HCT116 (cell line): Measurements from ENCODE around the gene GNG13. TPM values are rescaled to one million over a fixed set of nuclear protein-coding genes. Genes with fewer than 3 reads are reported as not detected.
"Not testable (repeated sequence)": the region's sequence is repeated elsewhere in the genome, so short reads cannot be mapped to it uniquely, and the experiment has no call there.

Source experiments
- ATAC-seq: fragments of 200-7000 bp; cut with Tn5 transposase; 2 replicates; pipeline ENCODE4 v1.9.1; 2020; ENCODE audit warnings: mild to moderate bottlenecking, moderate library complexity
- BruUV-seq: library from RNA; stranded (reverse); fragments of 400-500 nt; replicated peaks from 2 replicates; lab custom pipeline; 2021; lab: Mats Ljungman, UMichigan
- CTCF ChIA-PET: fragments of 300-600 bp; sonication (Branson Sonifier 250); formaldehyde crosslinking; loops from one replicate; lab custom pipeline; 2021; ENCODE audit warnings: antibody characterized with exemption; lab: Charles Lee
- POLR2A ChIA-PET: fragments of 300-600, 350-600 bp; sonication (Branson Sonifier 250); formaldehyde crosslinking; loops from one replicate; lab custom pipeline; 2021; ENCODE audit warnings: antibody characterized with exemption; lab: Charles Lee
- RAD21 ChIA-PET, 2 experiments: fragments of 300-600 bp; sonication (Branson Sonifier 250); formaldehyde crosslinking; loops; one replicate each; lab custom pipeline; 2023; ENCODE audit warnings: low total read pairs in 2 of 2; ENCODE audit not compliant: uncharacterized antibody in 2 of 2, unreplicated experiment in 2 of 2, low non-redundant PET in 1 of 2; lab: Charles Lee
- DNase-seq: peaks from one replicate; pipeline ENCODE4 v3.0.0-alpha.2; 2010; ENCODE audit warnings: low read depth, low spot score
- H2AFZ ChIP-seq: fragments of 200-600 bp; shearing (Covaris generic), sonication (generic); 2 replicates; pipeline ENCODE4 v1.6.1; 2017; ENCODE audit warnings: low read depth, mixed run types, mixed read lengths, antibody characterized with exemption, low read length; ENCODE audit not compliant: poor library complexity, severe bottlenecking
- H3K27ac ChIP-seq: 2 replicates; pipeline ENCODE4 v1.5.1; 2012; ENCODE audit warnings: low read depth, low read length
- H3K27me3 ChIP-seq: fragments of 200-600 bp; sonication (generic); 2 replicates; pipeline ENCODE4 v1.6.1; 2016; ENCODE audit warnings: mixed run types, low read length, mixed read lengths; ENCODE audit not compliant: insufficient read depth
- H3K36me3 ChIP-seq, 2 experiments: fragments of 200-500 bp in 1 of 2; fragments of 200-600 bp in 1 of 2; sonication (Bioruptor generic) in 1 of 2; sonication (generic) in 1 of 2; 2 replicates each; pipeline versions ENCODE4 v1.5.1 to v1.6.1; 2014 to 2016; ENCODE audit warnings: low read length in 2 of 2, inconsistent platforms in 1 of 2, mixed read lengths in 1 of 2, mixed run types in 1 of 2; ENCODE audit not compliant: insufficient read depth in 2 of 2, control insufficient read depth in 1 of 2
- H3K4me1 ChIP-seq, 2 experiments: fragments of 200-600 bp in 1 of 2; sonication (generic) in 1 of 2; 2 replicates each; pipeline versions ENCODE4 v1.5.1 to v1.6.1; 2012 to 2017; ENCODE audit warnings: low read length in 2 of 2, inconsistent platforms in 1 of 2, mild to moderate bottlenecking in 1 of 2, mixed read lengths in 1 of 2, mixed run types in 1 of 2, moderate library complexity in 1 of 2; ENCODE audit not compliant: insufficient read depth in 2 of 2, control insufficient read depth in 1 of 2
- H3K4me2 ChIP-seq: fragments of 200-600 bp; sonication (generic); 2 replicates; pipeline ENCODE4 v1.6.1; 2017; ENCODE audit warnings: mixed run types, low read length, mixed read lengths
- H3K4me3 ChIP-seq, 2 experiments: fragments of 200-600 bp in 1 of 2; sonication (generic) in 1 of 2; replicated peaks in 1 of 2; 2 replicates each; pipeline ENCODE4 v1.5.1; 2011 to 2016; ENCODE audit warnings: low read length in 2 of 2, control low read depth in 1 of 2, low read depth in 1 of 2, mild to moderate bottlenecking in 1 of 2, mixed read lengths in 1 of 2, mixed run types in 1 of 2
- H3K79me2 ChIP-seq: fragments of 200-600 bp; sonication (generic); 2 replicates; pipeline ENCODE4 v1.6.1; 2017; ENCODE audit warnings: mild to moderate bottlenecking, mixed run types, low read length, moderate library complexity, mixed read lengths; ENCODE audit not compliant: insufficient read depth
- H3K9ac ChIP-seq: fragments of 200-600 bp; sonication (generic); 2 replicates; pipeline ENCODE4 v1.6.1; 2016; ENCODE audit warnings: low read length, mixed read lengths
- H3K9me2 ChIP-seq: fragments of 200-600 bp; sonication (generic), shearing (Covaris generic); 2 replicates; pipeline ENCODE4 v1.6.1; 2017; ENCODE audit warnings: mixed run types, mild to moderate bottlenecking, moderate library complexity; ENCODE audit not compliant: insufficient read depth
- H3K9me3 ChIP-seq, 2 experiments: fragments of 200-500 bp in 1 of 2; fragments of 200-600 bp in 1 of 2; sonication (Bioruptor generic) in 1 of 2; sonication (generic) in 1 of 2; 2 replicates each; pipeline ENCODE4 v1.6.1; 2014 to 2017; ENCODE audit warnings: low read length in 2 of 2, mixed read lengths in 2 of 2, inconsistent platforms in 1 of 2, low read depth in 1 of 2, mild to moderate bottlenecking in 1 of 2, mixed run types in 1 of 2, moderate library complexity in 1 of 2; ENCODE audit not compliant: control insufficient read depth in 1 of 2, insufficient read depth in 1 of 2
- H4K20me1 ChIP-seq: fragments of 200-600 bp; sonication (generic), shearing (Covaris generic); 2 replicates; pipeline ENCODE4 v1.6.1; 2017; ENCODE audit warnings: mixed run types, mild to moderate bottlenecking, moderate library complexity; ENCODE audit not compliant: insufficient read depth
- CBX3 ChIP-seq: IDR thresholded peaks from 2 replicates; pipeline ENCODE4 v1.6.1; 2012; ENCODE audit warnings: low read depth
- CEBPB ChIP-seq: IDR thresholded peaks from 2 replicates; pipeline ENCODE4 v1.6.1; 2012; ENCODE audit warnings: low read depth
- CTCF ChIP-seq, 3 experiments: fragments of 200-600 bp in 1 of 3; sonication (generic) in 1 of 3; IDR thresholded peaks in 2 of 3; conservative IDR thresholded peaks in 1 of 3; 2 replicates each; pipeline ENCODE4 v1.5.1; 2012 to 2017; ENCODE audit warnings: low read depth in 2 of 3, low read length in 2 of 3, antibody characterized with exemption in 1 of 3, borderline replicate concordance in 1 of 3, control low read depth in 1 of 3, mild to moderate bottlenecking in 1 of 3, mixed read lengths in 1 of 3, mixed run types in 1 of 3, moderate library complexity in 1 of 3; ENCODE audit not compliant: insufficient read depth in 1 of 3
- EGR1 ChIP-seq: IDR thresholded peaks from 2 replicates; pipeline ENCODE4 v1.6.1; 2012; ENCODE audit warnings: low read depth
- ELF1 ChIP-seq: IDR thresholded peaks from 2 replicates; pipeline ENCODE4 v1.6.1; 2012; ENCODE audit warnings: low read depth, borderline replicate concordance
- EZH2 ChIP-seq: fragments of 200-600 bp; sonication (generic); IDR thresholded peaks from 2 replicates; pipeline ENCODE4 v1.6.1; 2017; ENCODE audit warnings: antibody characterized with exemption, mixed run types
- EZH2phosphoT487 ChIP-seq: fragments of 200-600 bp; IDR thresholded peaks from 2 replicates; pipeline ENCODE4 v1.6.1; 2018; ENCODE audit warnings: antibody characterized with exemption, borderline replicate concordance
- FOSL1 ChIP-seq: IDR thresholded peaks from 2 replicates; pipeline ENCODE4 v1.6.1; 2012; ENCODE audit warnings: low read depth
- JUND ChIP-seq: IDR thresholded peaks from 2 replicates; pipeline ENCODE4 v1.6.1; 2012
- MAX ChIP-seq: IDR thresholded peaks from 2 replicates; pipeline ENCODE4 v1.6.1; 2012
- RAD21 ChIP-seq: IDR thresholded peaks from 2 replicates; pipeline ENCODE4 v1.6.1; 2012; ENCODE audit warnings: low read depth, mild to moderate bottlenecking
- SIN3A ChIP-seq: IDR thresholded peaks from 2 replicates; pipeline ENCODE4 v1.6.1; 2012; ENCODE audit warnings: low read depth
- SRF ChIP-seq: IDR thresholded peaks from 2 replicates; pipeline ENCODE4 v1.6.1; 2012; ENCODE audit warnings: low read depth
- TCF7L2 ChIP-seq: IDR thresholded peaks from 2 replicates; pipeline ENCODE4 v1.7.0; 2011; ENCODE audit warnings: borderline replicate concordance, inconsistent platforms; ENCODE audit not compliant: insufficient read depth, insufficient read length; ENCODE audit errors: extremely low read depth
- YY1 ChIP-seq: IDR thresholded peaks from 2 replicates; pipeline ENCODE4 v1.6.1; 2011; ENCODE audit warnings: low read length, low read depth, moderate library complexity, mild to moderate bottlenecking; ENCODE audit not compliant: insufficient replicate concordance; ENCODE audit errors: extremely low read depth
- intact Hi-C: fragments of 100-400 bp; cut with micrococcal nuclease; formaldehyde crosslinking; loops from 2 replicates; pipeline ENCODE4 v1.10.0; 2022
- total RNA-seq: library from RNA; stranded (reverse); gene quantifications from one replicate; pipeline ENCODE4 v1.2.1, GENCODE V29; 2021; ENCODE audit not compliant: unreplicated experiment

The GNG13 gene
- total RNA-seq, 1 experiment from 2014 or later, result not detected

- intact Hi-C loops, result no loop called here
- no peak overlapping the region for H3K4me2 ChIP-seq
- RAD21 ChIA-PET, result no interaction called here
These were observed 20.2 kb upstream of the GNG13 start for GRCh38 chr16:820748-821147.

GRCh38 chr16:820044-820408 lies 19.5 kb upstream of the GNG13 start:
- H3K27ac ChIP-seq, H3K79me2 ChIP-seq, H3K9me3 ChIP-seq, DNase-seq, intact Hi-C loops, H3K4me3 ChIP-seq, ATAC-seq, POLR2A ChIA-PET, BruUV-seq, H4K20me1 ChIP-seq, H3K9me2 ChIP-seq, CTCF ChIA-PET, H3K9ac ChIP-seq, H3K27me3 ChIP-seq, RAD21 ChIA-PET, H3K36me3 ChIP-seq, H3K4me2 ChIP-seq, H2AFZ ChIP-seq: not testable (repeated sequence)
- peaks cover 12% of the 10 kb centered on the region in 2 experiments for H3K4me1 ChIP-seq

More at GRCh38 chr16:820748-821147, 20.2 kb upstream of the GNG13 start:
- ChIA-PET CTCF (no interaction called here), POLR2A (no interaction called here)
- no peaks in the 10 kb centered on the region for H3K9me2 ChIP-seq
- H2AFZ ChIP-seq, result no peak overlapping the region
- no peaks in the 10 kb centered on the region for H3K9me3 ChIP-seq
- DNase-seq (no peak), ATAC-seq (no peak)
- TF ChIP-seq SRF (no peak), FOSL1 (no peak), EZH2phosphoT487 (no peak), RAD21 (no peak), EGR1 (no peak), CEBPB (no peak), CTCF (IDR thresholded peaks at IDR 0.05 in 2 of 3, conservative IDR thresholded peaks at IDR 0.05 in 1 of 3; ENCODE audit: borderline replicate concordance in 1 of 3, insufficient read depth in 1 of 3, low read depth in 2 of 3, low read length in 2 of 3) (no peak), YY1 (no peak), CBX3 (no peak), SIN3A (no peak), EZH2 (no peak), ELF1 (no peak), JUND (no peak), TCF7L2 (no peak), MAX (no peak)
- peaks cover 5% of the 10 kb centered on the region in 2 experiments for H3K4me1 ChIP-seq
- no peaks in the 10 kb centered on the region for H3K27me3 ChIP-seq
- H3K36me3 ChIP-seq, result no peaks in the 10 kb centered on the region
- no TSS peak for BruUV-seq
- no peak overlapping the region for H3K27ac ChIP-seq
- H4K20me1 ChIP-seq, result no peaks in the 10 kb centered on the region
- H3K79me2 ChIP-seq, result no peaks in the 10 kb centered on the region
- no peak overlapping the region for H3K9ac ChIP-seq
- no peak overlapping the region for H3K4me3 ChIP-seq
